Gastroesophageal sphincter (tissue), 4 donors: Measurements from ENCODE around the gene AKAP6. TPM values are rescaled to one million over a fixed set of nuclear protein-coding genes. Genes with fewer than 3 reads are reported as not detected.

Experiments
- ATAC-seq: fragments of 150-250 bp; one replicate; pipeline ENCODE4 v1.9.1; 2016; ENCODE audit warnings: mild to moderate bottlenecking, moderate library complexity
- H3K27ac ChIP-seq, 4 donors: fragments of 200-600 bp; sonication (generic) in 3 of 4; 1 replicate in 3 of 4; 2 replicates in 1 of 4; pipeline ENCODE4 v1.5.1; 2016 to 2019
- H3K27me3 ChIP-seq: fragments of 200-600 bp; sonication (generic); one replicate; pipeline ENCODE4 v1.5.1; 2019
- H3K36me3 ChIP-seq, 2 donors: fragments of 200-600 bp; sonication (generic); one replicate each; pipeline ENCODE4 v1.5.1; 2019; ENCODE audit warnings: control low read depth in 1 of 2
- H3K4me1 ChIP-seq, 3 donors: fragments of 200-600 bp; sonication (generic); 1 replicate in 2 of 3; 2 replicates in 1 of 3; pipeline ENCODE4 v1.5.1; 2016 to 2019; ENCODE audit warnings: control low read depth in 2 of 3
- H3K4me3 ChIP-seq, 2 donors: fragments of 200-600 bp; sonication (generic); one replicate each; pipeline ENCODE4 v1.5.1; 2019; ENCODE audit warnings: mild to moderate bottlenecking in 1 of 2, moderate library complexity in 1 of 2
- H3K9me3 ChIP-seq, 3 donors: fragments of 200-600 bp; sonication (generic); one replicate each; pipeline ENCODE4 v1.5.1; 2017 to 2019; ENCODE audit warnings: control low read depth in 2 of 3
- CTCF ChIP-seq, 4 experiments: fragments of 200-600 bp in 2 of 4; fragments of 450-650 bp in 2 of 4; sonication (generic) in 1 of 4; IDR thresholded peaks; one replicate each; pipeline ENCODE4 v1.5.1; 2017 to 2019; ENCODE audit warnings: antibody characterized with exemption in 4 of 4, mild to moderate bottlenecking in 2 of 4, moderate library complexity in 2 of 4
- EP300 ChIP-seq: sonication (generic); formaldehyde crosslinking; IDR thresholded peaks from one replicate; pipeline ENCODE4 v1.6.1; 2017; ENCODE audit warnings: antibody characterized with exemption, mild to moderate bottlenecking
- POLR2A ChIP-seq, 2 donors: fragments of 450-650 bp; IDR thresholded peaks; one replicate each; pipeline ENCODE4 v1.6.1; 2017; ENCODE audit warnings: antibody characterized with exemption in 2 of 2, mild to moderate bottlenecking in 2 of 2, moderate library complexity in 1 of 2
- POLR2AphosphoS5 ChIP-seq: sonication (generic); formaldehyde crosslinking; IDR thresholded peaks from one replicate; pipeline ENCODE4 v1.6.1; 2017; ENCODE audit warnings: antibody characterized with exemption
- WGBS, 2 donors: methylation state at CpG; one replicate each; pipeline ENCODE4 v1.1.5; 2018; ENCODE audit warnings: low coverage in 1 of 2; 5-methylcytosine and 5-hydroxymethylcytosine counted together
- total RNA-seq, 4 donors: library from RNA; depleted of rRNA; stranded (reverse); fragments of >200 nt; gene quantifications; one replicate each; pipeline ENCODE4 v1.1.0, GENCODE V29; 2016

Gene AKAP6
- total RNA-seq, 4 donors from 2014 or later, result 33.1 to 65.4 (median 45.0) TPM

- no peaks in the 10 kb centered on the region for H3K27me3 ChIP-seq
- H3K4me3 ChIP-seq, result no peak overlapping the region
- H3K9me3 ChIP-seq, result no peaks in the 10 kb centered on the region
- ATAC-seq, result no peak
- peaks cover 0 to 5% (median 0%) of the 10 kb centered on the region in 3 donors for H3K4me1 ChIP-seq
- H3K36me3 ChIP-seq, result no peaks in the 10 kb centered on the region
- no peak overlapping the region for H3K27ac ChIP-seq
- TF ChIP-seq CTCF (IDR thresholded peaks at IDR 0.05), result no peak
- no peak for TF ChIP-seq POLR2A (IDR thresholded peaks at IDR 0.05)
- no peak for TF ChIP-seq POLR2AphosphoS5
- no peak for TF ChIP-seq EP300
Observed at GRCh38 chr14:32764131-32764530, 435.0 kb downstream of the AKAP6 start.

DNA sequence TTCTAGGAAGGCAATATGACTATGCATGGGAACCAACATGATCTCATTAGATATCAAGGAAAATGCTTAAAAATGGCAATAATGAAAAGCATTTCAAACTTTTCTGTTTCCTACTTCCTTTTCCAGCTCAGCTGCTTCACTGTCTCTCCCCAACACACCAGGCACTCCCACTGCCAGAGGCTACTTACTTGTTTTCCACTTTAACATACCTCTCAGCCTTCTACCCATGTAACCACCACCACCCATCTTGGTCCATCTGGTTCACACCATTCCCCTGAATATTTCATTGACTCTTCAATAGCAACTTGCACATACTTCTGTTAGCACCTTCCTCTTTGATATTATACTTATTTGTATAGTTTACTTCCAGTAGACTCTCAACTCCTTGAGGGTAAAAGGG is 441.3 kb downstream of the AKAP6 start:
- TF ChIP-seq CTCF (IDR thresholded peaks at IDR 0.05) (no peak), POLR2A (IDR thresholded peaks at IDR 0.05) (no peak), EP300 (no peak), POLR2AphosphoS5 (no peak)
- Histone ChIP-seq H3K36me3 (peaks cover 0 to 12% of the 10 kb centered on the region in 2 donors), H3K4me1 (no peaks in the 10 kb centered on the region), H3K9me3 (no peaks in the 10 kb centered on the region), H3K27me3 (no peaks in the 10 kb centered on the region), H3K27ac (no peak overlapping the region), H3K4me3 (no peak overlapping the region)
- ATAC-seq, result no peak

DNA sequence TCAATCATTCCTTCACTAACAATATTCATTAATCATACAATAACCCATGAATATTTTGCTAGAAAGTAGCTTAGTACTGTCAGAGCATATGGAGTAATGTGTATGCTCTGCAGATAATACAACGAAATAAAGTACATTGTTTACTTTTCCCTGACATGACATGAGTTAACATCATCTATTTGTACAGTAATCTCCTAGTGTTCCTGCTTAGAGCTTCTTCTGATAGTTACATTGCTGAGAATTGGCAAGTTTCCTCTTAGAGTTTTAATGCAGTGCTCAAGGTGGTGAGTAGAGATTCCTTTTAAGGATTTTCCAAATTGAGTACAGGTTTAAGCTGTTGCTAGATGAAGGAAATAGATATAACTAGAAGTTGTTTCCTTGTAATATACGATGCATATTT is 445.1 kb downstream of the AKAP6 start:
- Histone ChIP-seq H3K36me3 (peaks cover 0 to 17% of the 10 kb centered on the region in 2 donors), H3K27ac (no peak overlapping the region), H3K27me3 (no peaks in the 10 kb centered on the region), H3K4me3 (no peak overlapping the region), H3K4me1 (no peaks in the 10 kb centered on the region), H3K9me3 (no peaks in the 10 kb centered on the region)
- TF ChIP-seq EP300 (no peak), POLR2AphosphoS5 (no peak), CTCF (IDR thresholded peaks at IDR 0.05) (no peak), POLR2A (IDR thresholded peaks at IDR 0.05) (no peak)
- WGBS, 2 donors, result 58 to 60% methylated on average over 2 of the region's 2 CpGs
- ATAC-seq, result no peak

GRCh38 chr14:32779840-32780239 is 450.7 kb downstream of the AKAP6 start:
- no peak for TF ChIP-seq POLR2A (IDR thresholded peaks at IDR 0.05)
- no peak for TF ChIP-seq EP300
- TF ChIP-seq CTCF (IDR thresholded peaks at IDR 0.05), result no peak
- no peak for TF ChIP-seq POLR2AphosphoS5
- no peaks in the 10 kb centered on the region for H3K9me3 ChIP-seq
- ATAC-seq, result no peak
- no peak overlapping the region for H3K27ac ChIP-seq
- no peaks in the 10 kb centered on the region for H3K27me3 ChIP-seq
- WGBS, 2 donors, result 86 to 89% methylated on average over 1 of the region's 1 CpG
- no peaks in the 10 kb centered on the region for H3K4me1 ChIP-seq
- H3K36me3 ChIP-seq, result peaks cover 0 to 4% of the 10 kb centered on the region in 2 donors
- H3K4me3 ChIP-seq, result no peak overlapping the region

- no peak for ATAC-seq
- Histone ChIP-seq H3K4me3 (no peak overlapping the region), H3K4me1 (no peaks in the 10 kb centered on the region), H3K36me3 (peaks cover 0 to 11% of the 10 kb centered on the region in 2 donors), H3K27ac (no peak overlapping the region), H3K27me3 (no peaks in the 10 kb centered on the region), H3K9me3 (no peaks in the 10 kb centered on the region)
- WGBS, 2 donors, result 80 to 82% methylated on average over 3 of the region's 3 CpGs
- TF ChIP-seq POLR2A (IDR thresholded peaks at IDR 0.05) (no peak), EP300 (no peak), CTCF (IDR thresholded peaks at IDR 0.05) (no peak), POLR2AphosphoS5 (no peak)
Observed at GRCh38 chr14:32784405-32784804, 455.3 kb downstream of the AKAP6 start.
